Bronchial epithelial cell (primary cell): ENCODE measurements around the gene C12orf76. TPM values are rescaled to one million over a fixed set of nuclear protein-coding genes. Genes with fewer than 3 reads are reported as not detected.

Experiments
- DNase-seq: peaks from one replicate; pipeline ENCODE4 v3.0.0-alpha.2; 2010; ENCODE audit warnings: low read depth
- FAIRE-seq: peaks from 2 replicates; lab custom pipeline; 2011; peaks lifted over from hg19 to GRCh38; lab: Jason Lieb, UNC
- H3K27me3 ChIP-seq: 2 replicates; pipeline ENCODE4 v1.5.1; 2011; ENCODE audit warnings: low read length; ENCODE audit not compliant: control insufficient read depth, insufficient read depth
- H3K36me3 ChIP-seq: 2 replicates; pipeline ENCODE4 v1.5.1; 2011; ENCODE audit warnings: low read length; ENCODE audit not compliant: control insufficient read depth, insufficient read depth
- H3K4me3 ChIP-seq: 2 replicates; pipeline ENCODE4 v1.5.1; 2011; ENCODE audit warnings: mild to moderate bottlenecking, low read depth, low read length, control low read depth
- CTCF ChIP-seq: IDR thresholded peaks from 2 replicates; pipeline ENCODE4 v1.5.1; 2011; ENCODE audit warnings: mild to moderate bottlenecking, moderate library complexity, low read length, control low read depth, inconsistent platforms; ENCODE audit not compliant: insufficient read depth, severe bottlenecking
- total RNA-seq: library from RNA; depleted of rRNA; stranded (reverse); fragments of >200 nt; gene quantifications from 2 replicates; pipeline ENCODE4 v1.2.1, GENCODE V29; 2014

Gene C12orf76
- total RNA-seq, 1 donor from 2014 or later, result 17.9 TPM

GRCh38 chr12:110039085-110039807 lies 9.1 kb downstream of the C12orf76 start:
- TF ChIP-seq CTCF, result no peak
- no peak overlapping the region for H3K4me3 ChIP-seq
- peak; percentile 96 for DNase-seq
- H3K36me3 ChIP-seq, result peaks cover 6% of the 10 kb centered on the region
- H3K27me3 ChIP-seq, result no peaks in the 10 kb centered on the region
- peak; percentile 43 for FAIRE-seq

GRCh38 chr12:110038741-110039084 lies 9.6 kb downstream of the C12orf76 start:
- TF ChIP-seq CTCF, result no peak
- FAIRE-seq (no peak), DNase-seq (no peak)
- no peak overlapping the region for H3K4me3 ChIP-seq
- H3K36me3 ChIP-seq, result peaks cover 6% of the 10 kb centered on the region
- H3K27me3 ChIP-seq, result no peaks in the 10 kb centered on the region

GRCh38 chr12:110037315-110037714 lies 11.0 kb downstream of the C12orf76 start:
- TF ChIP-seq CTCF, result no peak
- H3K27me3 ChIP-seq, result no peaks in the 10 kb centered on the region
- FAIRE-seq (no peak), DNase-seq (no peak)
- no peak overlapping the region for H3K4me3 ChIP-seq
- H3K36me3 ChIP-seq, result peaks cover 6% of the 10 kb centered on the region

GRCh38 chr12:110035534-110036104 lies 12.7 kb downstream of the C12orf76 start:
- no peak for DNase-seq
- no peak for FAIRE-seq
- Histone ChIP-seq H3K27me3 (no peaks in the 10 kb centered on the region), H3K4me3 (no peak overlapping the region), H3K36me3 (peaks cover 4% of the 10 kb centered on the region)
- no peak for TF ChIP-seq CTCF

GRCh38 chr12:110033888-110034287 lies 14.4 kb downstream of the C12orf76 start:
- FAIRE-seq (no peak), DNase-seq (no peak)
- no peak for TF ChIP-seq CTCF
- no peak overlapping the region for H3K4me3 ChIP-seq
- peaks cover 4% of the 10 kb centered on the region for H3K36me3 ChIP-seq
- H3K27me3 ChIP-seq, result no peaks in the 10 kb centered on the region
